HG03060 (cell line): Measurements from ENCODE around the gene STK11.

ENCODE experiments used
- ATAC-seq: cut with Tn5 transposase; IDR thresholded peaks from one replicate; pipeline ENCODE4 v1.9.1; 2021; ENCODE audit warnings: low read depth, moderate number of reproducible peaks; ENCODE audit not compliant: unreplicated experiment

Gene STK11

GRCh38 chr19:1223018-1223855 lies 17.7 kb downstream of the STK11 start:
- ATAC-seq: no peak

- no peak for ATAC-seq
Observed at GRCh38 chr19:1224047-1224825, 18.7 kb downstream of the STK11 start.

GRCh38 chr19:1224847-1225246 lies 19.3 kb downstream of the STK11 start:
- ATAC-seq: no peak

GRCh38 chr19:1225440-1226226 lies 20.1 kb downstream of the STK11 start:
- ATAC-seq: no peak

- ATAC-seq: no peak
Observed at GRCh38 chr19:1226227-1226518, 20.6 kb downstream of the STK11 start.

- ATAC-seq: no peak
Observed at GRCh38 chr19:1226522-1227303, 21.1 kb downstream of the STK11 start.

- no peak for ATAC-seq
Observed at GRCh38 chr19:1227304-1228054, 21.9 kb downstream of the STK11 start.

- no peak for ATAC-seq
Observed at GRCh38 chr19:1228161-1228957, 22.8 kb downstream of the STK11 start.

- no peak for ATAC-seq
Observed at GRCh38 chr19:1229056-1229923, 23.7 kb downstream of the STK11 start.

- ATAC-seq: no peak
Observed at GRCh38 chr19:1229924-1230782, 24.6 kb downstream of the STK11 start.

- no peak for ATAC-seq
Observed at GRCh38 chr19:1230783-1231489, 25.4 kb downstream of the STK11 start.

GRCh38 chr19:1231729-1232637 lies 26.4 kb downstream of the STK11 start:
- ATAC-seq: no peak

- ATAC-seq: no peak
Observed at GRCh38 chr19:1232652-1233072, 27.1 kb downstream of the STK11 start.

- ATAC-seq: no peak
Observed at GRCh38 chr19:1233115-1233667, 27.6 kb downstream of the STK11 start.
